Activated naive CD8-positive, alpha-beta T cell treated with anti-CD3 and anti-CD28 coated beads, Interleukin-2, amount 50 U/mL, for 24 hours (primary cell): Measurements from ENCODE around the gene ADIPOR2.
"Not testable (repeated sequence)": the region's sequence is repeated elsewhere in the genome, so short reads cannot be mapped to it uniquely, and the experiment has no call there.

Source experiments
- ATAC-seq: fragments of 150-1000 bp; cut with Tn5 transposase; one replicate; pipeline ENCODE4 v1.10.0; 2021
- DNase-seq: peaks from one replicate; pipeline ENCODE4 v3.0.0; 2021
- H3K27ac Mint-ChIP-seq: one replicate; pipeline ENCODE4 v1.8.0; 2021; ENCODE audit warnings: mild to moderate bottlenecking, mixed read lengths
- H3K27me3 Mint-ChIP-seq: one replicate; pipeline ENCODE4 v1.8.0; 2021; ENCODE audit warnings: mixed read lengths
- H3K36me3 Mint-ChIP-seq: one replicate; pipeline ENCODE4 v1.8.0; 2021; ENCODE audit warnings: low read depth, mixed read lengths
- H3K4me1 Mint-ChIP-seq: one replicate; pipeline ENCODE4 v1.8.0; 2021; ENCODE audit warnings: mixed read lengths
- H3K4me3 Mint-ChIP-seq: one replicate; pipeline ENCODE4 v1.8.0; 2021; ENCODE audit warnings: mild to moderate bottlenecking, moderate library complexity, mixed read lengths
- H3K9me3 Mint-ChIP-seq: one replicate; pipeline ENCODE4 v1.8.0; 2021; ENCODE audit warnings: mixed read lengths

The ADIPOR2 gene

GRCh38 chr12:1808798-1809480, 118.1 kb downstream of the ADIPOR2 start:
- ATAC-seq (no peak), DNase-seq (no peak)
- no peak overlapping the region for H3K4me3 Mint-ChIP-seq
- H3K27ac Mint-ChIP-seq = peak overlapping the region; percentile 23
- H3K27me3 Mint-ChIP-seq = no peaks in the 10 kb centered on the region
- H3K9me3 Mint-ChIP-seq = peaks cover 4% of the 10 kb centered on the region
- H3K4me1 Mint-ChIP-seq = peaks cover 16% of the 10 kb centered on the region
- no peaks in the 10 kb centered on the region for H3K36me3 Mint-ChIP-seq

- no peak for DNase-seq
- ATAC-seq = no peak
- Mint-ChIP-seq H3K4me1 (peaks cover 13% of the 10 kb centered on the region), H3K27ac (no peak overlapping the region), H3K27me3 (no peaks in the 10 kb centered on the region), H3K9me3 (no peaks in the 10 kb centered on the region), H3K36me3 (no peaks in the 10 kb centered on the region), H3K4me3 (no peak overlapping the region)
Measured at GRCh38 chr12:1809591-1810190, 118.8 kb downstream of the ADIPOR2 start.

DNA sequence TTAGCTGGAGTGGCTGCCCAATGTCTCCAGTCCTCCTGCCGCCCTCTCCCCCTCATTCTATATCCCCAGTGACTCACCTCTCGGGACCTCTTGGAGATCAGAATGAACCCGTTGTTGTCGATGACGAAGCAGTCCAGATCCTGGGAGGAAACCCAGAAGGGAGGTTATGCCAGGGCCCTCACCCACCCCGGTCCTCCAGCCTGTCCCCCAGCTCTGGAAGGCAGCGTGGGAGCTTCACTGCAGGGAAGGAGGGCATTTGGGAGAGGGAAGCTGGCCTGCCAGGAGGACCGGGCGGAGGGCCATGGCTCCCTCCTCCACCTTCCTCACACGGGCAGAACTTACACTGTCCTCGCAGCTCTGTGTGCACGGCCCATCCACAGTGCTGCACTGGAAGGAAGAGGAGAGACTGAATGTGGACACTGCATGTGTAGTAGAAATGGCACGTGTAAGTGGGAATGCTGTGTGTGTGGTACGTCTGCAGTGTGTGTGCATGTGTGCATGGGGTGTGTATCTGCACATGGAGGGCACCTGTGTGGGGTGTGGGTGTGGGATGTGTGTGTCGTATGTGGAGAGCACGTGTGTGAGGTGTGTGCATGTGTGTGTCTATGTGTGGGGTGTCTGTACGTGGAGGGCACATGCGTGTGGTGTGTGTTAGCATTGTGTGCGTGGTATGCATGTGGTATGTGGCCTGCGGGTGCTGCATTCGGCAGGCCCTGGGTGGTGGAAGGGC, 119.5 kb downstream of the ADIPOR2 start:
- no peak for DNase-seq
- H3K4me3 Mint-ChIP-seq = peak overlapping the region; percentile 27
- H3K36me3 Mint-ChIP-seq = no peaks in the 10 kb centered on the region
- peak overlapping the region; percentile 57 for H3K27ac Mint-ChIP-seq
- ATAC-seq = no peak
- no peaks in the 10 kb centered on the region for H3K27me3 Mint-ChIP-seq
- H3K9me3 Mint-ChIP-seq = no peaks in the 10 kb centered on the region
- H3K4me1 Mint-ChIP-seq = peaks cover 13% of the 10 kb centered on the region

- Mint-ChIP-seq H3K4me3 (peak overlapping the region; percentile 27), H3K27me3 (no peaks in the 10 kb centered on the region), H3K36me3 (no peaks in the 10 kb centered on the region), H3K27ac (peak overlapping the region; percentile 57), H3K4me1 (peaks cover 13% of the 10 kb centered on the region), H3K9me3 (no peaks in the 10 kb centered on the region)
- no peak for ATAC-seq
- DNase-seq = no peak
Measured at GRCh38 chr12:1810931-1811280, 120.0 kb downstream of the ADIPOR2 start.

DNA sequence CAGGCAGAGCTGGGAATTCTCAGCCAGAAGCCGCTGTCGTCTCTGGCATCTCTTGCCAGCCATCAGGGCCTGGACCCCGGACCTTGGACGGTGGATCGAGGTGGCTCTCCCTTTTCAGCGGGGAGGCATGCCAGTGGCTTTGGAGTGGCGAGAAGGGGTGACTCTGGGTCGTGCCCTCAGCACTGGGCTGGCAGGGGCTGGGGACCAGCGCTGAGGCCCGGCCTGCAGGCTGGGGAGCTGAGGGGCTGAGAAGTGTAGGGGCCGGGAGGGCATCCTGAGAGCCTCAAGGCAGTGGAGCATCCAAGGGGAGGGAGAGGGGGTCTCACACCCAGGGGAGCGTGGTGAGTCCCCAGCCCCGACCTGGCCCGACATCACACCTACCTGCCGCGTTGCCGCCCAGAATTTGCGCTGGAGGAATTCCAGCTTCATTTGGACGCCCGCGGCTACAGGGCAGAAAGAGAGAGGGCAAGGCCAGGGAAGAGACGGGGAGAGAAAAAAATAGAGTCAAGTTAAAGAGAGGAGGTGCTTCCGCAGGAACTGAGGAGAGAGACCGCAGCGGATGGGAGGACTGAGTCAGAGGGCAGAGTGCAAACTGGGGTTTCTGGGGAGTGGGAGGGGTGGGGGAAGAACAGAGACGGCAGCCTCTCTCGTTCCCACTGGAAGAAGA, 120.5 kb downstream of the ADIPOR2 start:
- H3K36me3 Mint-ChIP-seq = no peaks in the 10 kb centered on the region
- ATAC-seq = no peak
- peak; percentile 48 for DNase-seq
- no peak overlapping the region for H3K27ac Mint-ChIP-seq
- H3K9me3 Mint-ChIP-seq = no peaks in the 10 kb centered on the region
- H3K4me3 Mint-ChIP-seq = peak overlapping the region; percentile 27
- H3K27me3 Mint-ChIP-seq = no peaks in the 10 kb centered on the region
- H3K4me1 Mint-ChIP-seq = peaks cover 13% of the 10 kb centered on the region

DNA sequence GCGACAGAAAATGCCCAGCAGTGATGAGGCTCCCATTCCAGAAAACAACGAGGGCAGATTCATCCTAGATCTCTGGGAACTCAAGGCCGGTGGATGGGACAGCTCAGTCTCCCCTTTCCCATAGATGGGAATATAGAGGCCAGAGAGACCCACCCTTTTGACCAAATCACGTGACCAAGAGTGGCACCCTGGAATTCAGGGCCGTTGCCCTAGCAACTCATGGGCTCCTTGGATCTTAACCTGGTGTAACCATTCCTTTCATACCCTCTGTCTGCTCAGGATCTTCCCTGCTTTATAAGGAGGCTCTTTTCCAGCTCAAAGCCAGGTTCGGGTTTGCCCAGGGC, 121.0 kb downstream of the ADIPOR2 start:
- ATAC-seq = no peak
- Mint-ChIP-seq H3K27ac (no peak overlapping the region), H3K9me3 (no peaks in the 10 kb centered on the region)

DNA sequence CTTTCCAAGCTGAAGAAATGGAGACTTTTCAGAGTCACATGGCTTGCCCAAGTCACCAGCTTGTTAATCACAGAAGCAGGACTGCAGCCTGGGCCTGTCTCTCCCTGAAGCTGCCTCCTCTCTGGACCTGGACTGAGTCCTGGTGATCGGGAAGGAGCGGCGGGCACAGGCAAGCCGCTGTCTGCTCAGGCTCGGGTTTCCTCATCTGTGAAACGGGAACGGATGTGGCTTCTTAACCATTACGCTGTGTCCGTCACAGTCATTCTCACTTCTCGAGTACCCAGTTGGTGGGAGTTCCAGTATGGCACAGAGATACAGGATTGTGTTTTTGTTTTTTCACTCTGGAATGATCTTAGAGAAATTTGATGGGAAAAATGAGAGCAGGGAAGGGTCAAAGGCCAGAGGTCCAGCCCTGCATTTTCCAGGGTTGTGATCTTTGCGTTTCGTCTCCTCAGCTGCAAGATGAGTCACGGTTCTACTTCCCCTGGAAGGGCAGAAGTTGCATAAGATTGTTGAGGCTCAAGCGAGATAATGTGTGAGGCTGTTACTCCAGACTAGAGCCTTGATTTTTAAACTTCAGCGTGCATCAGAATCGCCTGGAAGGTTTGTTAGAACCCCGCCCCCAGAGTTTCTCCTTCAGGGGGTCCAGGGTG, 121.9 kb downstream of the ADIPOR2 start:
- Mint-ChIP-seq H3K4me1 (peaks cover 13% of the 10 kb centered on the region), H3K9me3 (no peaks in the 10 kb centered on the region), H3K36me3 (no peaks in the 10 kb centered on the region), H3K27ac (no peak overlapping the region), H3K4me3 (peak overlapping the region; percentile 34), H3K27me3 (no peaks in the 10 kb centered on the region)
- ATAC-seq (no peak), DNase-seq (no peak)

More for the DNA sequence above, 121.0 kb downstream of the ADIPOR2 start:
- peaks cover 13% of the 10 kb centered on the region for H3K4me1 Mint-ChIP-seq
- no peaks in the 10 kb centered on the region for H3K36me3 Mint-ChIP-seq
- H3K4me3 Mint-ChIP-seq = no peak overlapping the region
- no peaks in the 10 kb centered on the region for H3K27me3 Mint-ChIP-seq
- DNase-seq = no peak

DNA sequence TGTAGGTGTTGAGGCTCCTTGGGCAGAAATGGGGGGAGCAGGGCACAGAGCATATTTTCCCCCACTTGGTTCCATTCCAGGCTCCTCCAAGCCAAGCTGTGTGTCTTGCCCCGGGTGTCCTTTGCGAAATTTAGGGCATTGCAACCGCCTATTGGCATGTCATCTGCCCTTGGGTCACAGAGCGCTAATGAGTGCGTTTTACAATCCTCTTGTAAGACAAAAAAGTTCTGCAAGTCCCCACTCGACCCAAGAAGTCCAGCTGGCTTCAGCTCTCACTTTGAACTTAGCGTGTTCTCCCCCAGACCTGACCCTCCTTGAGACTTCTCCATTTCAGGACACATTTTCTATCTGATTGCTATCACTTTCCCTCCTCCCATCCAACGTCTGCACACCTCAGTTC, 123.4 kb downstream of the ADIPOR2 start:
- DNase-seq (no peak), ATAC-seq (no peak)
- no peak overlapping the region for H3K27ac Mint-ChIP-seq
- H3K4me1 Mint-ChIP-seq = peaks cover 13% of the 10 kb centered on the region
- H3K9me3 Mint-ChIP-seq = no peaks in the 10 kb centered on the region
- H3K36me3 Mint-ChIP-seq = no peaks in the 10 kb centered on the region
- H3K4me3 Mint-ChIP-seq = no peak overlapping the region
- H3K27me3 Mint-ChIP-seq = peaks cover 4% of the 10 kb centered on the region

DNA sequence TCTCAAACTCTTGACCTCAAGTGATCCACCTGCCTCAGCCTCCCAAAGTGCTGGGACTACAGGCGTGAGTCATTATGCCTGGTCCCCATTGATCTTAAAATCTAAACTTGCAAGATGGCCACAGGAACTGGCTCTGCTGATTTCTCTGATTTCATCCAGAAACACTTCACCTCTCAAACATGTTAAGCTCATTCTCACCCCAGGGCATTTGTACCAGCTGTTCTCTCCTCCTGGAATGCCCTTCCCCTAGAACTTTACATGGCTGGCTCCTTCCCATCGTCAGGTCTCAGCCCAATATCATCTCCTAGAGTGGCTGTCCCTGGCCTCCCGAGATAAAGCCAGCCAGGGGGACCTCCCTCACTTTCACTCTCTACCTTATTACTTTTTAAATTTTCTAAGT, 124.2 kb downstream of the ADIPOR2 start:
- no peaks in the 10 kb centered on the region for H3K9me3 Mint-ChIP-seq
- H3K36me3 Mint-ChIP-seq = no peaks in the 10 kb centered on the region
- no peak overlapping the region for H3K4me3 Mint-ChIP-seq
- H3K4me1 Mint-ChIP-seq = peaks cover 12% of the 10 kb centered on the region
- peaks cover 12% of the 10 kb centered on the region for H3K27me3 Mint-ChIP-seq
- H3K27ac Mint-ChIP-seq = no peak overlapping the region
- DNase-seq (no peak), ATAC-seq (no peak)

DNA sequence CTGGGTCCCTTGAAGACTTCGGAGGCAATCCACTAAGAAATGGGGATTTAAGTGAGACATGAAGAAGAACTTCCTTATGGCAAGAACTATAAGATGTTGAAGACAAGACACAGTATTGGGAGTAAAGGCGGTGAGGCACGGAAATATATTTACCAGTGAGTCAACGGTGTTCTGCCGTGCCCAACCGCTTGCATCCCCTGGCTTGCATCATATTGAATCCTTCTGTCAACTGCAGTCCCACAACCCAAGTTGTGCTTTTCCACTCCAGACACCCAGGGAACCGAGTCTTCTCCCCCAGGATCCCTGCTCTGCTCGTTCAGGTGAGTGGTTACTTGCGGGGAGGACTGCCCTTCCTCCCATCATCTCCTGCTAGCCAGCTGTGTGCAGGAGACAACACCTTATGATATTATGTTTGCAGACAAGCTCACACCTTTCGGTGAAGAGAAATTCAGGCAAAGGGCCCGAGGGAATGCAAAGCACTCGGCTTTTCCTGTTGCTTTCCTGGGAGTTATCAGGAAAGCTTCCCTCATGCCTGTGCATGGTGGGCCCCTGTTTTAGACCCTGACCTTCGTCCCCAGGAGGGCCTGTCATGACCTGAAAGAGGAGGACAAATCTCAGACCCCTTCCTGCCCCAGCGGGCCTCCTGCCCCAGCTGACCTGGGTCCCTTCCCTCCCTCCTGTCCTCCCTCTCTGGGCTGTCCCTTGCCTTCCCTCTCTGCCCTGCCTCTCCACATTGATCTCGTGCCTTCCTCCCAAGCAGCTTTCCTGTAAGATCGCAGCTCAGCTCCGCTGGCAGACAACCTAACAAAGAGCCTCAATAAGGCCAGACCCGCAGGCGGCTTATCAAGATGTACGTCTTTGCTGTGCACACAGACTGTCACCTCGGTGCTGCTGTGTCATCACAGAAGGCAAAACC, 125.2 kb downstream of the ADIPOR2 start:
- peaks cover 12% of the 10 kb centered on the region for H3K4me1 Mint-ChIP-seq
- no peak overlapping the region for H3K4me3 Mint-ChIP-seq
- no peaks in the 10 kb centered on the region for H3K9me3 Mint-ChIP-seq
- ATAC-seq (no peak), DNase-seq (no peak)
- peaks cover 20% of the 10 kb centered on the region for H3K27me3 Mint-ChIP-seq
- H3K36me3 Mint-ChIP-seq = no peaks in the 10 kb centered on the region
- no peak overlapping the region for H3K27ac Mint-ChIP-seq

DNA sequence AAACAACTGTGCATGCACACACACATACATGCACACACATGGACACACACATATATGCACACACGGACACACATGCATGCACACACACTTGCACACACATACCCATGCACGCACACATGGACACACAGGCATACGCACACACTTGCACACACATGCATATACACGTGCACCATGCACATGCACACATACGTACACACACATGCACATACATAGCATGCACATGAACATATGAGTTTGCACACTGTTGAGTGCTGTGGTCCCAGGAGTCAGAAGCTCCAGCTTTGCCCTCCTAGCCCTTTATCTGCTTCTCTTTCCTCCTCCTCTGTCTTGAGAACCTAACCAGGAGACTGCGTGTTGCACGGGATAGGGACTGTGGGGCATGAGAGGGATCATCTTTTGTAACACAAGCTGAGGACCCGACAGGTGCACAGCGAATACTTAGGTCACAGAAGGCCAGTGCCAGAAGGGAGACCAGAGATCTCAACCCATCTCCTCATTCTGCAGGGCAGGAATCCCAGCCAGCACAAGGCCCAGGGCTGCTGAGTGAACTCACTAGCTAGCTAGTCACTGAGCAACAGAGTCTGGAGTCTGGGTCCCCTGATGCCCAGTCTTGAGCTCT, 126.0 kb downstream of the ADIPOR2 start:
- H3K4me1 Mint-ChIP-seq = peaks cover 12% of the 10 kb centered on the region
- no peak for DNase-seq
- ATAC-seq = no peak
- H3K4me3 Mint-ChIP-seq = no peak overlapping the region
- H3K9me3 Mint-ChIP-seq = no peaks in the 10 kb centered on the region
- no peak overlapping the region for H3K27ac Mint-ChIP-seq
- no peaks in the 10 kb centered on the region for H3K36me3 Mint-ChIP-seq
- H3K27me3 Mint-ChIP-seq = peaks cover 22% of the 10 kb centered on the region

DNA sequence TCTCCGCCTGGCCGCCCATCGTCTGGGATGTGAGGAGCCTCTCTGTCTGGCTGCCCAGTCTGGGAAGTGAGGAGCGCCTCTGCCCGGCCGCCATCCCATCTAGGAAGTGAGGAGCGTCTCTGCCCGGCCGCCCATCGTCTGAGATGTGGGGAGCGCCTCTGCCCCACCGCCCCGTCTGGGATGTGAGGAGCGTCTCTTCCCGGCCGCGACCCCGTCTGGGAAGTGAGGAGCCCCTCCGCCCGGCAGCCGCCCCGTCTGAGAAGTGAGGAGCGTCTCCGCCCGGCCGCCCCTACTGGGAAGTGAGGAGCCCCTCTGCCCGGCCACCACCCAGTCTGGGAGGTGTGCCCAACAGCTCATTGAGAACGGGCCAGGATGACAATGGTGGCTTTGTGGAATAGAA, 127.1 kb downstream of the ADIPOR2 start:
- not testable (repeated sequence) for H3K4me3 Mint-ChIP-seq, H3K4me1 Mint-ChIP-seq

GRCh38 chr12:1819050-1819449, 128.2 kb downstream of the ADIPOR2 start:
- H3K4me3 Mint-ChIP-seq = no peak overlapping the region
- no peak overlapping the region for H3K27ac Mint-ChIP-seq
- no peaks in the 10 kb centered on the region for H3K9me3 Mint-ChIP-seq
- DNase-seq (no peak), ATAC-seq (no peak)
- H3K27me3 Mint-ChIP-seq = peaks cover 22% of the 10 kb centered on the region
- H3K4me1 Mint-ChIP-seq = peaks cover 6% of the 10 kb centered on the region
- no peaks in the 10 kb centered on the region for H3K36me3 Mint-ChIP-seq

More for the DNA sequence above, 127.1 kb downstream of the ADIPOR2 start:
- not testable (repeated sequence) for H3K36me3 Mint-ChIP-seq, H3K9me3 Mint-ChIP-seq, ATAC-seq, DNase-seq, H3K27ac Mint-ChIP-seq
- H3K27me3 Mint-ChIP-seq = peaks cover 22% of the 10 kb centered on the region
